HL-60 (cell line): ENCODE data around the gene DRAM2.

ENCODE experiments used
- GABPA ChIP-seq: IDR thresholded peaks from 2 replicates; pipeline ENCODE4 v1.6.1; 2012; ENCODE audit warnings: low read depth
- POLR2AphosphoS5 ChIP-seq: IDR thresholded peaks from 2 replicates; pipeline ENCODE4 v1.6.1; 2012; ENCODE audit warnings: low read depth
- TF ChIP-seq, protein P1 (sequence below): IDR thresholded peaks from one replicate; pipeline ENCODE4 v1.5.1; 2011; ENCODE audit warnings: low read length, control low read depth, inconsistent platforms; ENCODE audit not compliant: insufficient read depth

DNA sequence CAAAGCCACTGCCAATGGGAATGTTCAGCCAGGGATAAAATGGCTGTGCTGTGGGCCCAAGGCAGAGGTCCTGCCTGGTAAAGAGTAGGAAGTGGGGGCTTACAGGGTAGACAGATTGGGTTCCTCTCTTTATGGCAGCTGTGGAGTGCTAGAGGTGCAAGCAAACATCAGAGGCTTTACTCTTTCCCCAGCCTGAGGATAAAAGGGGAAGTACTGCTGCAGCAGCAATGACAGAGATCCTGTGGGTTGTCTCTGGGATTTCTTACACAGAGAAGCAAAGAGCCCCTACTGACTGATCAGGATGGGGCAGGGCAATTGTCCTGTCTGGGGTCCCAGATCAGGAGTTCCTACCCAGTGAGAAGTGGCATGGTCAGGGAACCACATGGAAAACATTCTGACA, 54.2 kb downstream of the DRAM2 start:
- TF ChIP-seq, protein P1, sequence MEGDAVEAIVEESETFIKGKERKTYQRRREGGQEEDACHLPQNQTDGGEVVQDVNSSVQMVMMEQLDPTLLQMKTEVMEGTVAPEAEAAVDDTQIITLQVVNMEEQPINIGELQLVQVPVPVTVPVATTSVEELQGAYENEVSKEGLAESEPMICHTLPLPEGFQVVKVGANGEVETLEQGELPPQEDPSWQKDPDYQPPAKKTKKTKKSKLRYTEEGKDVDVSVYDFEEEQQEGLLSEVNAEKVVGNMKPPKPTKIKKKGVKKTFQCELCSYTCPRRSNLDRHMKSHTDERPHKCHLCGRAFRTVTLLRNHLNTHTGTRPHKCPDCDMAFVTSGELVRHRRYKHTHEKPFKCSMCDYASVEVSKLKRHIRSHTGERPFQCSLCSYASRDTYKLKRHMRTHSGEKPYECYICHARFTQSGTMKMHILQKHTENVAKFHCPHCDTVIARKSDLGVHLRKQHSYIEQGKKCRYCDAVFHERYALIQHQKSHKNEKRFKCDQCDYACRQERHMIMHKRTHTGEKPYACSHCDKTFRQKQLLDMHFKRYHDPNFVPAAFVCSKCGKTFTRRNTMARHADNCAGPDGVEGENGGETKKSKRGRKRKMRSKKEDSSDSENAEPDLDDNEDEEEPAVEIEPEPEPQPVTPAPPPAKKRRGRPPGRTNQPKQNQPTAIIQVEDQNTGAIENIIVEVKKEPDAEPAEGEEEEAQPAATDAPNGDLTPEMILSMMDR: no peak
- TF ChIP-seq POLR2AphosphoS5 (no peak), GABPA (no peak)
